ENCODE measurements around the gene IFITM10.

DNA sequence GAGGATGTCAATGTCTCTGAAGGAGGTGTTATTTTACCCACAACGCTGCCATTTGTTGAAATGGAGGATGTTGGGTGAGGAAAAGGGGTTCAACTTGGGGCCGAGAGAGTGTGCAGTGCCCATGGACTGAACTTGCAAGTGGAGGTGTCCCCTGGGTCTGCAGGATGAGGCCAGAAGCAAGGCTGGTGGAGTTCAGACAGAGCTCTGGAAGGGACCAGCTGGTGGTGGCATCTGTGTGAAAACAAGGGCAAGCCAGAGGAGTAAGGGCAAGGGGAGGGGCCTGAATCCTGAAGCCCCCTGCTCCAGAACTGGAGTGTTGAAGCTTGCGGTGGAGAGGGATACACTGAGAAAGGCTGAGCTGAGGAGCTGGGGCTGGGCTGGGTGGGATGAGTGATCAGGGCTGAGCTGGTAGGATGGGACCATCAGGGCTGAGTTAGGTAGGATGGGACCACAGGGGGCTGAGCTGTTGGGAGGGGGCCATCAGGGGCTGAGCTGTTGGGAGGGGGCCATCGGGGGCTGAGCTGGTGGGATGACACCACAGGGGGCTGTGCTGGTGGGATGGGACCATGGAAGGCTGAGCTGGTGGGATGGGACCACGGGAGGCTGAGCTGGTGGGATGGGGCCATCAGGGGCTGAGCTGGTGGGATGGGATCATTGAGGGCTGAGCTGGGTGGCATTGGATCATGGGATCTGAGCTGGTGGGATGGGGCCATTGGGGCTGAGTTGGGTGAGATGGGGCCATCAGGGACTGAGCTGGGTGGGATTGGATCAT, 26.7 kb upstream of the IFITM10 start:
- TF ChIP-seq PHF20 (IDR thresholded peaks at IDR 0.05; ENCODE audit: partially characterized antibody) = no peak
- no peak for TF ChIP-seq ZNF79 (CRISPR knock-in tag; IDR thresholded peaks at IDR 0.05; ENCODE audit: low read depth)

All from K562 (cell line).